Pulmonary artery endothelial cell (primary cell): ENCODE results near the gene EXD3. TPM values are rescaled to one million over a fixed set of nuclear protein-coding genes. Genes with fewer than 3 reads are reported as not detected.

ENCODE experiments used
- DNase-seq: peaks from one replicate; pipeline ENCODE4 v3.0.0-alpha.2; 2011; ENCODE audit warnings: low read depth, low spot score
- total RNA-seq: library from RNA; depleted of rRNA; stranded (reverse); fragments of >200 nt; gene quantifications from 2 replicates; pipeline ENCODE4 v1.2.3, GENCODE V29; 2014

Gene EXD3
- total RNA-seq, 1 donor from 2014 or later: 24.3 TPM

DNA sequence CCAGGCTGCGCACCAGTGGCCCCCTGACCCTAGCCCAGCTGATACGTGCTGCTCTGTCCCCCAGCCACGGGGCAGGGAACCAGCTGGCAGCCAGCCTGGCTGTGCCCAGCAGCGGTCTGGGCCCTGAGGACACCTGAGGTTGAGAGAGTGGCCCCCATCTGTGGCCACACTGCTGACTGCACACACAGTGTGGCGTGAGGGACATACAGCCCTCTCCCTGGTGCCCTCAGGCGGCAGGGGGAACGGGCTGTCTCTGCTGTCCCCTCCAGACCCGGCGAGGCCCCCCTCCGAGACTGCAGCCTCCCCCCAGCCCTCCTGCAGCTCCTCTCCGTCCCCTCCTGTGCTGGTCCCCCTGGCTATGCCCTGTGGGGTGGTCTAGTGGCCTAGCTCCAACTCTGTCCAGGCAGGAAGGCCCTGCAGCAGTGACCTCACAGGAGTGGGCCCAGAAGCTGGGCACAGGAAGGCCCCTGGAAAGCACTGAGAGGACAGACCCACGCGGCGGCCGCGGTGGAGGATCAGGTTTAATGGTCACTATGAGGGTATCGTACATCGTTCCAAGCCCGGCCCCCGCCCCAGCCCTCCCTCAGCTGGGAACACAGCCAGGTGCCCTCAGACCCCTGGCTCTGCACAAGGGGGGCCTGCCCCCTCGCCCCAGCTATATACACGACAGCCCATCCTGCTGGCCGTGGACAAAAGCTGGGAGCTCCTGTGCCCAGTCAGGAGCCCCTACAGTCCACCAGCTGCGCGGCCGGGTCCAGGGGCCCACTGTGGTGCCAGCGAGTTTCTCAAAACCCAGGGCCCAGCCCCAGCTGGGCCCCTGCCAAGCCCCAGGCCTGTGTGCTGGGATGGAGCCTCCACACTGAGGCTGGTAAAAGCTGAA lies 25.0 kb upstream of the EXD3 start:
- no peak for DNase-seq

DNA sequence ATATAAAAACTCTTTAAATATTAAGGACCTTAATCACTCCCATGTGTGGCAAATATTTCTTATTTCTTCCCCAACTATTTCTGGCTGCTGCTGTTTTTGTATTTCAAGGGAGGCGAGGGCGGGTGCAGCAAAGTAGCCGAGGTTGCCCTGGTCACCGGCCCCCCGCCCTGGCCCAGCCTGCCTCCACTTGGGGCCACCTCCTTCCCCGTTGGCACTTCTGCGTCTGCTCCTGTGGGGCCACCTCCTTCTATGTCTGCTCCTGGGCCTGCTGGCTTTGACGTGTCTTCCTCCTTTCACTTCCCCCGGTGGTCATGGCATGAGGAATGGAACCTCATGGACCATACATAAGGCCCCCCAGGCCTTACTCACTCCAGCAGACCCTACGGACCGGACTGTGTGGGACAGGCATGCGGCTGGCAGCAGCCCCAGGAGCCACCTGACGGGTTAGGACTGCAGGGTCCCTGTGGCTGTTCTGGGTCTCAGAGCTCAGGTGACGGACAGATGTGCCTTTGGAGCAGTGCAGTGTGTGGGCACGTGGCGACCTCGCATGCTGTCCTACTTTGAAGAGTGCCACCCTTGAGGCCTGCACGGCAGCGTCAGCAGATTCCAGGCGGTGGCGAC lies 24.0 kb upstream of the EXD3 start:
- DNase-seq: no peak

DNA sequence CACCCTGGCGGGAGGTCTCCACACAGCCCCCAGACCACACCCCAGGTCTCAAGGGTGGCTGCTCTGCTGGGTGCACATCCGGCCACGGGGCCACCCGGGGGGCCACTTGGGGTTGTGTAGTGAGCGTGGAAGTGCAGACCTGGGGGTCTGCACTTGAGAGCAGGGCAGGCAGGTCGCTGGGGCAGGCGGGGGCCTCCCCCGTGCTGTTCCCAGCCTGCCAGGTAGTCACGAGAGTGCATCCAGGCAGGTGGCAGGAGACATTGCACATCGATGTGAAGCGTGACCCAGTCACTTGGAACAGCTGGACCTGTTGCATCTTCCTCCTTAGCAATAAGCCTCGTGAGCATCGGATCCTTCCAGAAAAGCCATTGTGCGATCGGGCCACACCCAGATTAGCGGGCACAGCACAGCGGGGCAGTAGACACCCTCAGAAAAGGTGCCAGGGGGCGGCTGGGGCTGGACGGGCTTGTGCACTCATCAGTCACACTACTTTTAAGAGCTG lies 23.0 kb upstream of the EXD3 start:
- DNase-seq: no peak

DNA sequence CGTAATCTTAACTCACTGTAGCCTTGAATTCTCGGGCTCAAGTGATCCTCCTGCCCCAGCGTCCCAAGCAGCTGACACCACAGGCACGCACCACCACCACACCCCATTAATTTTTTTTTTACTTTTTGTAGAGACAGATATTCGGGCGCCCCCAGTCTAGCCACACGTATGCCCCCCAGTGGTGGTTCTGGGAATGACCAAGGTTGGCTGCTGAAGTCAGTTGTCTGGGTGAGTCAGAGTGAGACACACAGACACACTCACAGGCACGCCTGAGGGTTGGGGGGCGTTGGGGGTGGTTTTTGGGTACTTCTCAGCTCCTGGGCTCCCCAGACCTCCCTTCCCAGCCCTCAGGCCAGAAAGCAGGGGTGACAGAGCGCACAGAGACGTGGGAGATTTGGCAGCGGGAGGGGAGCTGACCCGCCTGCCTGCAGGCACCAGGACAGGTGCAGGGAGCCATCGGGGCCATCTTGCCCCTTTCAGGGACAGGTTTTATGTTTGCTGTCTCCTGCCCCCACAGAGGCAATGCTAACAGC lies 22.4 kb upstream of the EXD3 start:
- peak; percentile 26 for DNase-seq

DNA sequence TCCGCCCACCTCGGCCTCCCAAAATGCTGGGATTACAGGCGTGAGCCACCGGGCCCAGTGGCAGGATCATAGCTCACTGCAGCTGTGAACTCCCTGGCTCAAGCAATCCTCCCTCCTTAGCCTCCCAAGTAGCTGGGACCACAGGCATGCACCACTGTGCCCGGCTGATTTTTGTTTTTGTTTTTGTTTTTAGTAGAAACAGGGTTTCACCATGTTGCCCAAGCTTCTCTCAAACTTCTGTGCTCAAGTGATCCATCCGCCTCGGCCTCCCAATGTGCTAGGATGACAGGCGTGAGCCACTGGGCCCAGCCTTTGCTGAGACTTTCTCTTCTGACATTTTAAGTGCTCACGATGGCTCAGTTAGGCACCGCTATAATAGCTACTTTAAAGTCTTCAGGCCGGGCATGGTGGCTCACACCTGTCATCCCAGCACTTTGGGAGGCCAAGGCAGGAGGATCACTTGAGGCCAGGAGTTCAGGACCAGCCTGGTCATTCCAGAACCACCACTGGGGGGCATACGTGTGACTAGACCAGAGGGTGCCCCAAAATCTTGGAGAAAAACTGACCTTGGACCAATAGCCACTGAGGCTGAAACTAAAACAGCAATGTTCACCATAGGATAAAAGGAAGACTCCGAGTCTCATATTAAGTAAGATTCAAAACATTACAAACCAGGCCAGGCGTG lies 21.3 kb upstream of the EXD3 start:
- DNase-seq: no peak

DNA sequence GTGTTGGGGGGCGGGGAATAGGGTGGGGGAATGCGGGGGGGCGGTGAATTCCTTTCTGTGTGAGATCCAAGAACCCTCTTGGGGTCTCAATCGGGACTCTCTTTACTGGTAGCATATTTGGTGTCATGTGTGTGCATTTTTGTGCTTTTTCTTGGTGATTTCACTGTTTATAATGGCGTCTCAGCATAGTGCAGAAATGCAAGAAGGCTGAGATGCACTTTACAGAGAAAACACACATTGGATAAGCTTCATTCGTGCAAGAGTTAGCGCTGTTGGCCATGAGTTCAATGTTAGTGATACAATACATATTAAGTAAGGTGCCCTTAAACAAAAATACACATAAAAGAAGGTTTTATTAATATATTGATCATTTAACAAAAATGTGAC lies 19.0 kb upstream of the EXD3 start:
- no peak for DNase-seq

DNA sequence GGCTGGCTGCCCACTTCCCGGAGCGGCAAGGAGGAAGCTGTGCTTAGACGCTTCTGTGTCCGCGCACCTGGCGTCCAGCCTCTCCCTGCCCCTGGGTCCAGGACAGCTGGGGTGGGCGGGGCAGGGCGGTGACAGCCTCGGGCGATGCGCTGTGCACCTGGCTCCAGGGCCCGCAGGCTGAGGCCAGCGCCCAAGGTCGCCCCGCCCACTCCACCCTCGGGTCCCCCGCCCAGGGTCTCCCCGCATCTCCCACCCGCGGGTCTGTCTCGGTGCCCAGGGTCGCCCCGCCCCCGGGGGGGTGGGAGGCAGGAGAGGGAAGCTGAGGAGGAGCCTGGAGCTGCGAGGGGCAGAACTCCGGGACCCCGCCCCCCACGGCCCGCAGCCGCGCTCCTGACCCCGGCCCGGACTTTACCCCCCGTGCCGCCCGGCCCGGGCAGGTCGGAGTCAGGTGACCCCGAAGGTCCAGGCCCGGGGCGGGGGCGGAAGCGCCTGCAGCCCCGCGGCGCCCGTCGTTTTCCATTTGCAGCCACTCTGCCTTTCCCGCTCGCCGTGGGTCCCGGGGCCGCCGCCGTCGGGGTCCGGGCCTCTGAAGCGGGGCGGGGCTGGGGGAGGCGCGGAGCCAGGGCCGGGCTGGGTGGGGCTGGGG lies 18.4 kb upstream of the EXD3 start, which contains the start of gene ENTPD8:
ENTPD8 (minus strand) TSS at position 69 of the 646 bp plus-strand sequence. CDS start 3,072 bp downstream, outside the sequence.
- DNase-seq: no peak

DNA sequence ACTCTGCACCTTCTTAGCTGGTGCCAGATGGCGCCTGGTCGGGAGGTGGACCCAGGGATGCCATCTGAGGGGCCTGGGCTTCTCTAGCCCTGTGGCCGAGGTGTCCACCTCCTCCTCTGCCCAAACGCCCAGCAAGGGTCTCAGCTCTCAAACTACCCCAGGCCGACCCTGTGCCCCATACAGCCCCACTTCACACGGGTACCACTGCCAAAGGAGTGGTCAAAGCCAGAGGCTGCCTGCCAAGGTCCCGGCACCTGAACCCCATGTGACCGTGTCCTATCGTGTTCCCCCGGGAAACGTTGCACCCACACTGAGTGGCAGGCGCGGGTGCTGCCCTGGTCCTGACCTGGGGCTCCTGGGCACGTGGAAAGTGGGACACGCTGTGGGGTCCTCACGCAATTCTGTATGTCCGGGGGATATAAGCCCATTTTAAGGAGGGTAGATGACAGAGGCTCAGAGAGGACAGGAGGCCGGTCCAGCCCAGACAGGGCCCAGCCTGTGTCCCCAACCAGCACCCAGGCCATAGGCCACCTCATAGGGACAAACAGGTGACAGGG lies 16.3 kb upstream of the EXD3 start:
- DNase-seq: no peak

DNA sequence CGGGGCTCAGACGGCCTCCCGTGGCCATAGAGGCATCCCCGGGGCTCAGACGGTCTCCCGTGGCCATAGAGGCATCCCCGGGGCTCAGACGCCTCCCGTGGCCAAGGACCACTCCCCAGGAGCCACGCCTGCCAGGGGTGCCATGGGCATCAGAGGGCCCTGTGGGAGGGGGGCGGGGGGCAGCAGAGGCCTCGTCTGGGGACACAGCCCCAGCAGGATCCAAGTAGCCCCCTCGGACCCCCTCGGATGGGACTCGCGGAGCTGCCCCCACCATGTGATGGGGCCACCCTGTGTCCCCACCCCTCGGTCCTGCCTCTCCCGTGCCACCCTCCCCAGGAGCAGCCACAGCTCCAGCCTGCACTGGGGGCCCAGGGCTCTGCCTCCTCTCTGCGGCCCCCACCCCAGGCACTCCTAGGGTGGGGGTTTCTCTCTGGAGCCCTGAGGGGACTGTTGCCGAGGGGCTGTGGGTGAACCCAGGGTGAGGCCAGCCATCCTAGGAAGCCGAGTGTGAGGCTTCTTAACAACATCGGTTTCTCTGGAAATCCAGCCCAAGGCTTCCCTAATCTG lies 15.7 kb upstream of the EXD3 start:
- DNase-seq: no peak

DNA sequence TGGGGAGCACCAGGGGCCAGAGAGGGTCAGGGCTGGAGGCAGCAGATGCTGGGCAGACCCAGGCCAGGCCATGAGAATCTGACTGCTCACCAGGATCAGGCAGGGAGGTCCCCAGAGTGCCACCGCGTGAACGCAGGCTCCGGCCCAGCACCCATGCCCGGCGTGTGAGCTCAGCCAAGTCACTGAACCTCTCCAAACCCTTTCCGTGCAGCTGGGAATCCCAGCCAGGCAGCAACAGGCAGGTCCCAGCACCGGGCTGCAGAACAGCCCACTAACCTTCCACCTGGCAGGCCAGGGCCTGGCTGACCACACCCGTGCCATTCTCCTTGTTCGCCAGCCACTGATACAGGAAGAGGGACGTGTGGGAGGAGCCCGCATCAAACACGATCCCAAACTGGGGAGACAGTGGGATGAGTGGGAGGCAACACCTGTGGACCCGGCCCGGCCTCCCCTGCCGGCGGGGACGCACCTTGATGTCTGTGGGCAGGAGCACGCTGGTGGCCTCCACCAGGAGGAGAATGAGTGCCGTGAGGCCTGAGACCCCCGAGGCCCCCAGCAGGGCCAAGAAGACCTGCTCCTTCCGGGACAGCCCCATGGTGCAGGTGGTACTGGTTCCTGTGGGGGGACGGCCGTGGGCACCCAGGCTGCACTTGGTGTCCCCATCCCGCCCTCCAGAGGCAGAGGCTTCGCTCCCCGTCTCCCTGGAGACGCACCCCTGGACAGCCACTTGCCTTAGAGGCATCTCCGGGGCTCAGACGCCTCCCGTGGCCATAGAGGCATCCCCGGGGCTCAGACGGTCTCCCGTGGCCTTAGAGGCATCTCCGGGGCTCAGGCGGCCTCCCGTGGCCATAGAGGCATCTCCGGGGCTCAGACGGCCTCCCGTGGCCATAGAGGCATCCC lies 15.0 kb upstream of the EXD3 start:
- no peak for DNase-seq

DNA sequence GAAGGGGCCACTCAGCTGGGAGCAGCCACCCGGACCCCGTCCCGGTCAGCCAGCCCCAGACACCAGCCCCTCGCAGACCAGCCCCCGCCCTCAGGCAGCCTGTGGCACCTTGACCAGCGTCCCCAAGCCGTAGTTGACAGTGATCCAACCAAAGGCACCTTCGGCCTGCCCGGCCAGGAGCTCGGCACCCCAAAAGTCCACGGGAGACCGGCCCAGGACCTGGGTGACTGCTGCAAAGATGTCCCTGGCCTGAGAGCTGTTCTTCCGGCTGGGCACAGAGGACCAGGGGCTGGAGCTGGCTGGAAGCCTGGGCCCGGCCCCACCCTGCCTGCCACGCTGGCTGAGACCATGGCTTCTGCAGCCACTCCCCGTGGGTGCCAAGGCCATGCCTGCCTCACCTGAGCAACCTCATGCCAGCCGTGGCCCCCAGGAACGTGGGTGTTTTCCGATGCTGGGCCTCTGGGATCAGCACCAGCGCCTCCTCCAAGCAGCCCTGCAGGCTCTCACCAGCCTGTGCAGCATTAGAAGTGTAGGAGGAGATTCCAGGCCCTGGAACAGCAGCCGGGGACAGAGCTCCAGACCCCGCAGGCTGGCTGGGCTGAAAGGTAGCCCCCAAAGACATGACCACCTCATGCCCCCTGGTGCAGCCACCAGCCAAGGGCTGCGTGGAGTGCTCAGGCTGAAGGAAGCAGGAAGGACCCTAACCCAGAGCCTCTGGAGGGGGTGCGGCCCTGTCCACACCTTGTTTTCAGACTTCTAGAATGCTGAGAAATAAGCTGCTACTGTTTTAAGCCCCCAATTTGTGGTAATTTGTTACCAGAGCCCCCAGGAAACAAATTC lies 14.0 kb upstream of the EXD3 start:
- DNase-seq: no peak

DNA sequence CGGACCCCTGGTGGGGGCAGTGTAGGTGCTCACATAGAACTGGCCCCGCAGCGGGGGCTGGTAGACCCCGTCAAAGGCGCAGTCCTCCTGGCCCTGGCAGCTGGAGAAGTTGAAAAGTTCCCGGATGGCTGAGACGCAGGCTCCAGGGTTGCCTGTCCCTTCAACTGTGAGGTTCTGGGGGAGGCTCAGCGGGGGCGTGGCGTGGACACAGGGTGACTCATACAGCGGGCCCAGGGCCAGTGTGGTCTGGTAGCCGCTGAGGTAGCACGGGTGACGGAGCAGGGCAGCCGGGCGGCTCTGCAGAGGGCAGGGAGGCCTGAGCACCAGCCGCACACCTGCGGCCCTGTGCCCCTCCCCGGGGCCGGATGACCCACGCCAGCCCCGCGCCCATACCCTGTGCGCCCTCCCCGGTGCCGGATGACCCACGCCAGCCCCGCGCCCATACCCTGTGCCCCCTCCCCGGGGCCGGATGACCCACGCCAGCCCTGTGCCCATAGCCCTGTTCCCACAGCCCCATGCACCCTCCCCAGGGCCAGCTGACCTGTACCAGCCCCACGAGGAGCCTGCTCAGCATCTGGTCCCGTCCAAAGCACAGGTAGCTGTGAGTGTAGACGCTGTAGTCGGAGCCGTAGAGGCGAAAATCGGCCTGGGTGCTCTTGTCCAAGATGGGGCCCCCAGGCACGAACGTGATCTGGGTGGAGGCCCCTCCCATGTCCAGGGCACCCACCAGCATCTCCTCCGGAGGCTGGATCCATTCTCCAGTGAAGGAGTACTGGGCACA lies 13.2 kb upstream of the EXD3 start:
- peak; percentile 32 for DNase-seq

DNA sequence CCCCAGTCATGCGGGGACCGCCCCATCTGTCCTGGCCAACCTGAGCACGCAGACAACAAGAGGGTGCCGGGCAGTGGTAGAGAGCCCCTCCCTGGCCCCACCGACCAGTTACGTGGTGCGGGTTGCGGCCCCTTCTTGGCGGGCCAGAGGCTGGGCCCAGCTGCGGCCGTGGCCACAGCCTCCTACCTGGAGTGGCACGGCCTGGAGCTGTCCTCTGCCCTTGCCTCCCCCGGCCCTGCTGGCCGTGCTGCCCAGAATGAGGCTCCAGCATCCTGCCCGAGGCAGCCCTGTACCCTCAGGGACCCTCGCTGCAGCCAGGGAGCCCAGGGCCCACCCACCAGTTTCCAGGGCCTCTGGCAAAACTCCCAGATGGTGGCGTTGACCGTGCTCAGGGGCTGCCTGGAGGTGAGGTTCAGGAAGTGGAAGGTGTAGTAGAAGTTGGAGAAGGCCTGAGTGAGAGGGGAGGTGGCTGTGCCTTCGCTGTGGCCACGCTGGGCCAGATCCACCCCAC lies 12.5 kb upstream of the EXD3 start:
- no peak for DNase-seq

DNA sequence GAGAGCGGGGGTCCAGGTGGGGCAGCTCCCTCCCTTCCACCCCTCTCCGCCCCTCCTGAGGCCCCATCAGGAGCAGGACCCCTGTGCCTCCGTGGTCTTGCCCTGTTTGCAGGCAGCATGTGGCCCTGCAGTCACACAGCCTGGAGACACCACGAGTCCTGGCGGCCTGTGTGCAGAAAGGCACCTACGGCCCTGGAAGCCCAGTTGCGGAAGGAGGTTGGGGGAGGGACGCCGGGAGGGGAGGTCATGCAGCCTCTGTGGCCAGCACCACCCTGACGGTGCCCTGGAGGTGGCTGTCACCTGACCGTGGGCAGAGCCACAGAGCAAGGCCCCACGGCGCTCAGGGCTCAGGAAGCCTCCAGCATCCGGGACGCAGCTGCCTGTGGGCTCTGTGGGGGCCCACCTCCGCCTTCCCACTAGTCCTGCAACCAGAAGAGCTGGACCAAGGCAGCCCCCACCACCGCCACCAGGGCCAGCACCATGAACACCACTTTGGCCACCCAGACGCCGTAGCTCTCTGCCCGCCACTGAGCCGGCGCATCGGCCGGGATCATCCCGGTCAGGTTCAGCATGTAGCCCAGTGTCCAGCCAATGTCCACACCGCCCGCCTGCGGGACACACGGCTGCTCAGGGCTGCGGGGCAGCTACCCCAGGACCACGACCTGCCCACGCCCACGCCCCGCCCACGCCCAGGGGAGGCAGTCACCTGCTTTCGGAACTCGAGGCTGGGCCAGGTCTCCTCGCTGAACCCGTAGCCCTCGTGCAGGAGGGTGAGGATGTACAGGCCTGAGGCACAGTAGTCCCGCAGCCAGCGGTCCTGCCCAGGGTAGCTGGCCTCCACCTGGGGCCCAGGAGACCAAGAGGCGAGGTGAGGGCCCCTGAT lies 11.8 kb upstream of the EXD3 start:
- DNase-seq: no peak

DNA sequence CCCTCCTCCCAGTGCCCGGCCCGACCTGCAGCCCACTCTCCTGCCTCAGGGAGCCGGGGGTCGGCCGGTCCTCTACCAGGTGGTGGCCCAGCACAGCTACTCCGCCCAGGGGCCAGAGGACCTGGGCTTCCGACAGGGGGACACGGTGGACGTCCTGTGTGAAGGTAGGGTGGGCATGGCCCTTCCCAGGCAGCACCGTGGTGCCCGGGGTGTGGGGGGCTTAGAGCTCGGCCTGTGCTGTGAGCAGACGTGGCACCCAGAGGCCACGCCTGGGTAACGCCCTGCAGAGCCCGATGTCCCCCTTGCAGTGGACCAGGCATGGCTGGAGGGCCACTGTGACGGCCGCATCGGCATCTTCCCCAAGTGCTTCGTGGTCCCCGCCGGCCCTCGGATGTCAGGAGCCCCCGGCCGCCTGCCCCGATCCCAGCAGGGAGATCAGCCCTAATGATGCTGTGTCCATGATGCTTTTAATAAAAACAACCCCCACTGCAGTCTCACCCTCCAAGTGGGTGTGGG lies 11.0 kb upstream of the EXD3 start:
- DNase-seq: no peak

DNA sequence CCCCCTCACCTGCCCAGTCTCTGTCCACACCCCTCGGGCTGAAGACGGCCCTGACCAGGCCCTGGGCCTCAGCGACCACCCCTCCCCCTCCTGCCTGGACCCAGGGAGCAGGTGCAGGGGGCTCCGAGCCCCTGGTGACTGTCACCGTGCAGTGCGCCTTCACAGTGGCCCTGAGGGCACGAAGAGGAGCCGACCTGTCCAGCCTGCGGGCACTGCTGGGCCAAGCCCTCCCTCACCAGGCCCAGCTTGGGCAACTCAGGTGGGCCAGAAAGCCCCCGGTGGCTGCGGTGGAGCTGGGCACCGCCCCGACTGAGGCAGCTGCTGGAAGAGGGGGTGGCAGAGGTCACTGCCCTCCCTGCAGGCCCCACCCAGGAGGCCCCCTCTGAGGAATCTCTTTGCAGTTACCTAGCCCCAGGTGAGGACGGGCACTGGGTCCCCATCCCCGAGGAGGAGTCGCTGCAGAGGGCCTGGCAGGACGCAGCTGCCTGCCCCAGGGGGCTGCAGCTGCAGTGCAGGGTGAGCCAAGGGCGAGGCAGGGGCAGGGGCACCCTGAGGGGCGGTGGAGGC lies 10.5 kb upstream of the EXD3 start:
- no peak for DNase-seq
